HG02885 (cell line): ENCODE results near the gene LRIF1.
A peak's percentile ranks its signal among the peaks of the same experiment; 100 is the strongest.
"Not testable (repeated sequence)": the region's sequence is repeated elsewhere in the genome, so short reads cannot be mapped to it uniquely, and the experiment has no call there.

ENCODE experiments used
- ATAC-seq: cut with Tn5 transposase; IDR thresholded peaks from one replicate; pipeline ENCODE4 v1.9.1; 2021; ENCODE audit warnings: mild to moderate bottlenecking; ENCODE audit not compliant: unreplicated experiment, poor library complexity

LRIF1 gene

GRCh38 chr1:110963691-110964454 is at the start of gene LRIF1:
TSS of gene LRIF1 (minus strand) at chr1:110963922. CDS start at chr1:110963688, 234 bp downstream.
- ATAC-seq: peak; percentile 98

DNA sequence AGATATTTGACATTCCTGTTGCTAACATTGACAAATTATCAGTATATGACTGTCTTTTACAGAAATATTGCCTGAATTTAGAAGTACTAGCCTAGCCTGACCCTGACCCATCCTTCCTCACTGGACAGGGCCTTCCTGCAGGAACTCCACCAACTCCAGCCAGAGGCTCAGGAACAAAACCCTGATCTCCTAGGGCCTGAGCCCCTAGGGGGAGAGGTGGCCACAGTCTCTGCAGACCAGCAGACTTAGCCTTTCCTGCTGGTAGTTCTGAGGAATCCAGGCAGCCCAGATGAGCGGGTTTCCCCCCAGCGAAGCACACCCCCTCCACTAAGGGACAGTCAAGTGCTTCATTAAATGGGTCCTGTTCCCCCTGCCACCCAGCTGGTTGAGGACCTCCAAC is 44.3 kb upstream of the LRIF1 start:
- no peak for ATAC-seq

DNA sequence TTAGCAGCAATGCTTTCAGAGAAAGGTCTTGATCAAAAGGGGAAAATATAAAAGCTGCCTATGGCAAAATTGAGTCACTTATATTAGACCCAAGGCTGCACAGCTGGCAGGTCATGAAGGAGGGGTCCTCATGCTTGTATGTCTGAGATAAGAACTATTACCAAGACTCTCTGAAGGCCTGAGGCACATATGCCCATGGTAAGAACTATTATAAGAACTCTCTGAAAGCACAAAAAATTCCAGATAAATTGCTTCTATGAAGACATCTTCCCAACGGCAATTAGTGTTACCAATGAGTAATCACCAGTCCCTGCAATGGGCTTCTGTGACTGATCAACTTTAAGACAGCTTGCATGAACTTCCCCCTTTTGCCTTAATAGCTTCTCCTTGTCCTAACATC is 42.8 kb upstream of the LRIF1 start:
- no peak for ATAC-seq

GRCh38 chr1:110999607-111000006 is 35.9 kb upstream of the LRIF1 start:
- not testable (repeated sequence) for ATAC-seq

DNA sequence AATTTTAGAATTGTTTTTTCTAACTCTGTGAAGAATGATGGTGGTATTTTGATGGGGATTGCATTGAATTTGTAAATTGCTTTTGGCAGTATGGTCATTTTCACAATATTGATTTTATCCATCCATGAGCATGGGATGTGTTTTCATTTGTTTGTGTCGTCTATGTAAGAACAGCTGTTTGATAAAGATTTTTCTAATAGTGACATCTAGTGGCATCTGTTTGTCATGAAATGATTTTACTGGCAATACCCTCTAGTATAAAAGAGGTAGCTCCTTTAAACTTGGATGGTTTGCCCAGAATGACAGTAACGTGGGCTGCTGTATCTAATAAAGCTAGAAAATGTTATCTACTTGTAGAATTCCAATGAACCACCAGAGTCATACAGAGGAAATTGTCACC is 28.6 kb upstream of the LRIF1 start:
- ATAC-seq: not testable (repeated sequence)

- not testable (repeated sequence) for ATAC-seq
Observed at GRCh38 chr1:110991295-110991694, 27.6 kb upstream of the LRIF1 start.

DNA sequence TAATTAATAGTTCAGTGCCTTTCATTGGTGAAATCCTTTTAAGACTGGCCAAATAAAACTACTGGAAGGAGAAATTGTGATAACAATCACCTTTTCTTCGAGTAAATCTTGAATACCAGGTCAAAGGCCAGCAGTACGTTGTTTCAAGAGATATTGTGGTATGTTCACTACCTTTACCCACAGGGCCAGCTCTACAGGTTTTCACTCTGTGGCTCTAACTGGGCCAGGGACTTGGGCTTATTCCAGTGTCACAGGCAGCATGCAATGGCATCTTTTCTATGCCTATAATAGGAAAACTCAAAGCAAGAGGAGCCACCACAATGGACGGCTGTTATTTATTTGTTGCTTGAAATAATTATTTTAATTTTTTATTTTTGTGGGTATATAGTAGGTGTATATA is 26.8 kb upstream of the LRIF1 start:
- ATAC-seq: no peak

DNA sequence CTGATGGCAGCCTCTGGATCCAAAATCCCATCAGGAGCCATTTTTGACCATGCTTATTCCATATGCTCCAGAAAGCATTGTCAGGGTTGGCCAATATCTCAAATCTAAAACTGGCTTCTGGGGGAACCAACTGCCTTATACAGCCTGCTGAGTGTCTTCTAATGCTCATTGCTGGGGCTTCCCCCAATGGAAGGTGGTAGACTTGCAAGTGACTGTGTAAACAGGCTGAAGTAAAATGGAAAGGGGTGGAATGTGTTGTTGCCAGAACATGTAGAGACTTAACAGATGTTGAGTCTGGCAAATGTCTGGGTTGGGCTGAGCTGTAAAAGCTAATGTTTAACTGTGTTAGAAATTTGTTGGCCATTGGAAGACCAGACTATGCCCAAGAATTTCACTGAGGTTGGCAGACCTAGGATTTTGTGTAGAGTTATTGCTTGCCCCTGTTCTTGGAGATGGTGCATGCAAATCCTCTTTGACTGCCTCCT is 22.7 kb upstream of the LRIF1 start:
- ATAC-seq: no peak

DNA sequence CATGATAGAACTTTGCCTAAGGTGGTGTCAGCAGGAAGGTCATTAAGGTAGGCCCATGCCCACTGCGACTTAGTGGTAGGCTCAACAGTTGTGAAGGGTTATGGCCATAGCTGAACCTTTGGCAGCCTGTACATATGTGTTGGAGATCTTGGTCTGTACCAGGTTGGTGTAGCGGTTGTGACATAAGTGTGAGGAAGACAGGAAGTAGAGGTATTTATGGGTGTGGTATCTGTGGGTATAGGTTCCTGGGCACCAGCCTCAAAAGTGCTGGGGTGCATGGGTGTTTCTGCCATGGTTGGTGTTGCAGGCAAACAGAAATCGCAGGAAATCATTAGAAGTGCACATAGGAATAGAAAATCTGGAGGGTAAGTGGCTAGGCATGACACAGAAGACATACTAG is 18.6 kb upstream of the LRIF1 start:
- ATAC-seq: no peak

GRCh38 chr1:110979154-110979553 is 15.4 kb upstream of the LRIF1 start:
- ATAC-seq: no peak

GRCh38 chr1:110976089-110976488 is 12.4 kb upstream of the LRIF1 start:
- no peak for ATAC-seq

DNA sequence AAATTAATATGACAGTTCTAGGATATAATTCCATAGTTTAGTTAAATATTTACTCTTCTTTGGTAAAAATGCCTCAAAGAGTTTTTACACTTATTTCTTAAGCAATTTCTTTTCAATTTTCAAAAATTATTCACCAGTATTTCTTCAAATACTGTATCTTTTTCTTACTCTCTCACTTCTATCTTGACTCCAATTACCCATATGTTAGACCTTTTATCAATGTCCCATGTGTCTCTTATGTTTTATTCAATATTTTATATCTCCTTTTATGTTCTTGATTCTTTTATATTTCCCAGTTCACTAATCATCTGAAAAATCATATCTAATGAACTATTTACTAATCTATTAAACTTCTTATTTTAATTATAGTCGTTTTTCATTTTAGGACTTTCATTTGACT is 11.5 kb upstream of the LRIF1 start:
- ATAC-seq: no peak

GRCh38 chr1:110967256-110967655 is 3.5 kb upstream of the LRIF1 start:
- ATAC-seq: no peak

DNA sequence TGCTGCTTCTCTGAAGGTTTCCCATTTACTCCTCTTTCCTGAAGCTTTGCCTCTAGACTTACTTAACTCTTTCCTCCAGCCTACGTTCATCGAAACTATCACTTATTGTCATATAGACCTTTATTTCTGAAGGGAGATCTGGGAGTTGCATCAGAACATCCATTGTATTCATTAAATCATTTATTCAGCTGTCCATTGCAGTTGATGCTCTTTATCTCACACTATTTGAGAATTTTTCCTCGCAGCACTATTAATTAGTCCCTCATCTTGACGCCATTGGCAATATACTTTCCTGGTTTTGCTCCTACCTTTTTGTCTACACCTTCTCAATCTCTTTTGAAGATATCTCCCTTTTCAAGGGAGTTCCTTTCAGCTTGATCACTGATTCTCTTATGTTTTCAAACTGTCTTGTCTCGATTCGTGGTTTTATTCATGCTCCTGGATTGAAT is 757 bp upstream of the LRIF1 start:
- no peak for ATAC-seq

DNA sequence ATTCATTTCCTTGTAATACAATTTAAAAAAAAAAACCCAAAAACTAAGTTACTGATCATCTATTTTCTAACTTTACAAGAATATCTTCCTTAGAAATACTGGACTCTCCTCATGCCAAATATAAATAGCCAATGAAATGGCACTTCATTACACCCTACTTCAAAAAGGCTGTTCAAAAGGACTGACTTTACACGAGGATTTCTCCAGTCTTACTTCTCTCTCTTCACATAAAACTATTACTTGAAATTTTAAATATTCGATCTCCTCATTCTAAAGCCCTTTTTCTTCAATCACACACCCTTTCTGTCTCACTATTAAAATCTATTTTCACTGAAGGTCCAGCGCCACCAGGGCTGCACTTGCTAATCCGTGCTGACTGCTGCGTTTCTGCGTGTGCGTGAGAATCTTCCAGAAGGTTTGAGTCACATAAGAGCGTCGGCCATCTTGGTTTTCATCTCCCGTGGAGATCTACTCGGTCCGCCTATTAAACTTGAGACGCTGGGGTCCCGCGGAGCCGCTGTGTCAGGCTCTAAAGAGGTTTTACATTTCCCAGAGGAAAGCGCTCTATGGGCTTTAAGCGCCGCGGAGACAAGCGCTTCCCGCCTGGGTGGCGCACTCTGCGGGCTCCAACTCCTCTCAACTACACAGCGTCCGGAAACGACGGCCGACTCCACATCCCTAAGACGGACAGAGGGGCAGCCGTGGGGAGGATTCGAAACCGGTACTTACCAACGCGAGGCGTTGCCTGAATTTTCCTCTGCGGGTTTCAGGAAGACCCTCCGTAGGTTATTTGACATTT is 631 bp downstream of the LRIF1 start:
- ATAC-seq: peak; percentile 33

GRCh38 chr1:110961902-110962301 is 1.8 kb downstream of the LRIF1 start:
- no peak for ATAC-seq

GRCh38 chr1:110960777-110961420 is 2.8 kb downstream of the LRIF1 start:
- ATAC-seq: no peak

- no peak for ATAC-seq
Observed at GRCh38 chr1:110957798-110958197, 5.9 kb downstream of the LRIF1 start.

DNA sequence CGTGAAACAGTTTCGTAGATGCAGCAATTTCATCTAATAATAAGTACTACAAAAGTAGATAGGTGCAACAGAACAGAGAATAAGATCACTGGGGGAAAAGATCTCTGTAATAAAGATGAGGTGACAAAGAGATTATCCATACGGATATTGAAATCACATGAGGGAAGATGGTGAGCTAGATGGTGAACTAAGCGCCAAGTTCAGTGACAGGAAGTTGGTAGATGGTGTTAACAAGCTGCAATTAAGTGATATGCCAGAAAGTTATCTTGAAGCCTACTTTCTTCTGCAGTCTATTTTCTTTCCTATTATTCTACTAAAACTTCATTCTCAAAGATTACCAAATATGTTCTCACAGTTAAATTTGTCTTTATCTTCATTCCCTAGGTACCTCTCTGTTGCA is 7.1 kb downstream of the LRIF1 start:
- ATAC-seq: no peak

DNA sequence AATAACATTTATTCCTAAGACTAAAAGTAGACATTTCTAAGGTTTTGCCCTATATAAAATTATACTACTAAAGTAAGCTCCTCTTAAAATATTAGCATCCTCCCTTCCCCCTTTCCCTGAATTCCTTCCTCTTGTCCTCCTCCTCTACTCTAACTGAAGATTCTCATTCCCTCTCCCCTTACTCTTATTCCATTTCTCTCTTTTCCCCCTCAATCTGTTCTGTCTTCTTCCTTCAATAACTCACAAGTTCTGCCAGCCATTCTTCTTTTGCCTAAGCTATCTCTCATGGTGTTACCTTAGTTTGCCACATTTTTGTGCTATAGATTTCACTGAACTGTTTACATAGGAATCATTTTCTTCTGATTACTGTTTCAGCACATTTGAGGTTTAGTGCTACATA is 10.7 kb downstream of the LRIF1 start:
- no peak for ATAC-seq

DNA sequence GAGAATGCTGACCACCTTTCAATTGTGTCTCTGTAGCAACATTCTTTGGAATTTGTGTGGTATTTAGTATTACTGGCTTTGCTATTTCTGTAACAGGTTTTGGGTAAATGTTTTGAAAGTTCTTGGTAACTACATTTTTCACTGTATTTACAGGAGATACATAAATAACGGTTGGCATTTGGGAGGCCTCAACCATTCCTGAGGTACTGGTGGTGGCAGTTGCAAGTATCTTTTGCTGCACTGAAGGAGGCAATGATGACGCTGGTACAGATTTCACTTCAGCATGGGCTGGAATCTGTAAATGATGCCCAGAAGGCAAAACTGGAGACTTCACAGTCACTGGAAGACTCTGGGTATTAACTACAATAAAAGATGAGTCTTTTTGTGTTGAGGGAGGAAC is 11.7 kb downstream of the LRIF1 start:
- ATAC-seq: no peak
